WERI-Rb-1 (cell line): ENCODE measurements around the gene DHRS4.
A peak's percentile ranks its signal among the peaks of the same experiment; 100 is the strongest.
"Not testable (repeated sequence)": the region's sequence is repeated elsewhere in the genome, so short reads cannot be mapped to it uniquely, and the experiment has no call there.

Experiments
- DNase-seq: peaks from one replicate; pipeline ENCODE4 v3.0.0-alpha.2; 2020
- H3K27ac ChIP-seq: fragments of 250-450 bp; sonication (Bioruptor Pico); 2 replicates; pipeline ENCODE4 v1.5.1; 2020; ENCODE audit warnings: mild to moderate bottlenecking, moderate library complexity
- H3K27me3 ChIP-seq: fragments of 250-450 bp; sonication (Bioruptor Pico); 2 replicates; pipeline ENCODE4 v1.5.1; 2021; ENCODE audit warnings: mild to moderate bottlenecking, low read depth, moderate library complexity; ENCODE audit not compliant: insufficient read depth, severe bottlenecking
- H3K36me3 ChIP-seq: fragments of 250-450 bp; sonication (Bioruptor Pico); 2 replicates; pipeline ENCODE4 v1.5.1; 2020; ENCODE audit warnings: mild to moderate bottlenecking, moderate library complexity
- H3K4me3 ChIP-seq: 2 replicates; pipeline ENCODE4 v1.5.1; 2011; ENCODE audit warnings: low read depth, mild to moderate bottlenecking, control low read depth, low read length
- H3K9me3 ChIP-seq: fragments of 250-450 bp; sonication (Bioruptor Pico); 2 replicates; pipeline ENCODE4 v1.5.1; 2021; ENCODE audit warnings: mild to moderate bottlenecking, moderate library complexity; ENCODE audit not compliant: severe bottlenecking
- CTCF ChIP-seq: IDR thresholded peaks from 2 replicates; pipeline ENCODE4 v1.5.1; 2011; ENCODE audit warnings: low read depth, mild to moderate bottlenecking, control low read depth, inconsistent platforms, low read length

The DHRS4 gene

GRCh38 chr14:23941230-23941629, 12.3 kb upstream of the DHRS4 start:
- DNase-seq, result no peak
- Histone ChIP-seq H3K4me3 (no peak overlapping the region), H3K27me3 (no peaks in the 10 kb centered on the region), H3K27ac (no peak overlapping the region), H3K36me3 (no peaks in the 10 kb centered on the region), H3K9me3 (no peaks in the 10 kb centered on the region)
- no peak for TF ChIP-seq CTCF

- H3K9me3 ChIP-seq, result no peaks in the 10 kb centered on the region
Measured at GRCh38 chr14:23941669-23942068, 11.9 kb upstream of the DHRS4 start.

GRCh38 chr14:23942587-23942986, 11.0 kb upstream of the DHRS4 start:
- H3K27ac ChIP-seq, result no peak overlapping the region
- no peak for DNase-seq
- H3K36me3 ChIP-seq, result no peaks in the 10 kb centered on the region
- TF ChIP-seq CTCF, result no peak
- H3K27me3 ChIP-seq, result no peaks in the 10 kb centered on the region
- no peaks in the 10 kb centered on the region for H3K9me3 ChIP-seq
- H3K4me3 ChIP-seq, result no peak overlapping the region

More at GRCh38 chr14:23941669-23942068, 11.9 kb upstream of the DHRS4 start:
- no peaks in the 10 kb centered on the region for H3K36me3 ChIP-seq
- no peak for TF ChIP-seq CTCF
- no peak overlapping the region for H3K4me3 ChIP-seq
- H3K27ac ChIP-seq, result no peak overlapping the region
- no peaks in the 10 kb centered on the region for H3K27me3 ChIP-seq
- DNase-seq, result no peak

GRCh38 chr14:23949069-23949468, 4.5 kb upstream of the DHRS4 start:
- DNase-seq, H3K36me3 ChIP-seq, H3K27me3 ChIP-seq, H3K9me3 ChIP-seq, H3K4me3 ChIP-seq, H3K27ac ChIP-seq: not testable (repeated sequence)

- no peaks in the 10 kb centered on the region for H3K36me3 ChIP-seq
- DNase-seq, result no peak
Measured at GRCh38 chr14:23950411-23951135, 3.0 kb upstream of the DHRS4 start.

GRCh38 chr14:23951136-23951466, 2.5 kb upstream of the DHRS4 start:
- not testable (repeated sequence) for H3K4me3 ChIP-seq, H3K36me3 ChIP-seq

More at GRCh38 chr14:23950411-23951135, 3.0 kb upstream of the DHRS4 start:
- TF ChIP-seq CTCF, result no peak
- Histone ChIP-seq H3K9me3 (peaks cover 9% of the 10 kb centered on the region), H3K27me3 (no peaks in the 10 kb centered on the region), H3K27ac (no peak overlapping the region), H3K4me3 (no peak overlapping the region)

GRCh38 chr14:23951590-23952201, 1.9 kb upstream of the DHRS4 start:
- Histone ChIP-seq H3K4me3 (no peak overlapping the region), H3K36me3 (no peaks in the 10 kb centered on the region)
- peak; percentile 70 for DNase-seq

More at GRCh38 chr14:23951136-23951466, 2.5 kb upstream of the DHRS4 start:
- not testable (repeated sequence) for H3K9me3 ChIP-seq, DNase-seq, H3K27me3 ChIP-seq, H3K27ac ChIP-seq

GRCh38 chr14:23953116-23953463, 480 bp upstream of the DHRS4 start:
- peak overlapping the region; percentile 82; the same call in 1 of the 2 replicates for H3K27ac ChIP-seq
- not testable (repeated sequence) for H3K27me3 ChIP-seq, H3K9me3 ChIP-seq, H3K36me3 ChIP-seq, DNase-seq
- H3K4me3 ChIP-seq, result peak overlapping the region; percentile 65

More at GRCh38 chr14:23951590-23952201, 1.9 kb upstream of the DHRS4 start:
- no peak overlapping the region for H3K27ac ChIP-seq
- H3K9me3 ChIP-seq, result peaks cover 9% of the 10 kb centered on the region
- TF ChIP-seq CTCF, result peak; percentile 63
- no peaks in the 10 kb centered on the region for H3K27me3 ChIP-seq

GRCh38 chr14:23954279-23954614, 677 bp downstream of the DHRS4 start:
- H3K9me3 ChIP-seq, H3K36me3 ChIP-seq, DNase-seq, H3K27me3 ChIP-seq: not testable (repeated sequence)
- Histone ChIP-seq H3K27ac (peak overlapping the region; percentile 82; the same call in 1 of the 2 replicates), H3K4me3 (peak overlapping the region; percentile 65)
